DND-41 (cell line): ENCODE measurements around the gene OTC.

Experiments used
- ATAC-seq: fragments of 200-7000 bp; cut with Tn5 transposase; 3 replicates; pipeline ENCODE4 v1.9.1; 2021; ENCODE audit warnings: low read depth; ENCODE audit not compliant: insufficient read depth
- DNase-seq: peaks from one replicate; pipeline ENCODE4 v3.0.0-alpha.2; 2020
- H2AFZ ChIP-seq: 2 replicates; pipeline ENCODE4 v1.6.0; 2012; ENCODE audit warnings: low read depth, low read length
- H3K27ac ChIP-seq: 2 replicates; pipeline ENCODE4 v1.5.1; 2012; ENCODE audit warnings: low read length, inconsistent platforms
- H3K27me3 ChIP-seq: fragments of 200-600 bp; sonication (generic); 2 replicates; pipeline ENCODE4 v1.6.0; 2012; ENCODE audit warnings: low read length, mild to moderate bottlenecking, inconsistent platforms; ENCODE audit not compliant: insufficient read depth, poor library complexity
- H3K36me3 ChIP-seq: 2 replicates; pipeline ENCODE4 v1.5.1; 2012; ENCODE audit warnings: low read length, inconsistent platforms; ENCODE audit not compliant: insufficient read depth
- H3K4me1 ChIP-seq: 2 replicates; pipeline ENCODE4 v1.5.1; 2012; ENCODE audit warnings: mild to moderate bottlenecking, low read length; ENCODE audit not compliant: insufficient read depth
- H3K4me2 ChIP-seq: 2 replicates; pipeline ENCODE4 v1.6.0; 2012; ENCODE audit warnings: mild to moderate bottlenecking, moderate library complexity, low read length, inconsistent platforms; ENCODE audit not compliant: insufficient read depth
- H3K4me3 ChIP-seq, 2 experiments: fragments of 200-600 bp in 1 of 2; shearing (Covaris generic) in 1 of 2; 2 replicates each; pipeline ENCODE4 v1.5.1; 2012 to 2016; ENCODE audit warnings: inconsistent platforms in 2 of 2, low read length in 2 of 2, mild to moderate bottlenecking in 2 of 2, low read depth in 1 of 2, moderate library complexity in 1 of 2
- H3K79me2 ChIP-seq: 2 replicates; pipeline ENCODE4 v1.6.0; 2012; ENCODE audit warnings: low read length, inconsistent platforms; ENCODE audit not compliant: insufficient read depth
- H3K9ac ChIP-seq: 2 replicates; pipeline ENCODE4 v1.6.0; 2012; ENCODE audit warnings: low read depth, mild to moderate bottlenecking, inconsistent platforms, low read length, moderate library complexity
- H3K9me3 ChIP-seq: 2 replicates; pipeline ENCODE4 v1.5.1; 2012; ENCODE audit warnings: low read length, moderate library complexity, mild to moderate bottlenecking, inconsistent platforms; ENCODE audit not compliant: insufficient read depth, severe bottlenecking
- H4K20me1 ChIP-seq: 2 replicates; pipeline ENCODE4 v1.6.0; 2012; ENCODE audit warnings: low read length; ENCODE audit not compliant: insufficient read depth
- CTCF ChIP-seq: IDR thresholded peaks from 2 replicates; pipeline ENCODE4 v1.5.1; 2012; ENCODE audit warnings: borderline replicate concordance, low read length, moderate library complexity, mild to moderate bottlenecking; ENCODE audit not compliant: poor library complexity, severe bottlenecking; ENCODE audit errors: extremely low read depth
- EZH2 ChIP-seq: IDR thresholded peaks from 3 replicates; pipeline ENCODE4 v1.6.1; 2012; ENCODE audit warnings: borderline replicate concordance, low read depth, mild to moderate bottlenecking, moderate library complexity, low read length, inconsistent platforms; ENCODE audit not compliant: severe bottlenecking

The OTC gene

GRCh38 chrX:38400389-38400910 lies 48.0 kb downstream of the OTC start:
- Histone ChIP-seq H3K4me2 (no peak overlapping the region), H3K27ac (no peak overlapping the region), H2AFZ (no peak overlapping the region), H4K20me1 (no peaks in the 10 kb centered on the region), H3K4me3 (no peak overlapping the region), H3K9ac (no peak overlapping the region), H3K79me2 (no peaks in the 10 kb centered on the region), H3K36me3 (no peaks in the 10 kb centered on the region), H3K4me1 (no peaks in the 10 kb centered on the region), H3K9me3 (no peaks in the 10 kb centered on the region), H3K27me3 (no peaks in the 10 kb centered on the region)
- ATAC-seq = no peak
- TF ChIP-seq EZH2 = no peak
- TF ChIP-seq CTCF = no peak
- DNase-seq = no peak

- Histone ChIP-seq H3K79me2 (no peaks in the 10 kb centered on the region), H3K9me3 (no peaks in the 10 kb centered on the region), H3K4me3 (no peak overlapping the region), H2AFZ (no peak overlapping the region), H4K20me1 (no peaks in the 10 kb centered on the region), H3K9ac (no peak overlapping the region), H3K27ac (no peak overlapping the region), H3K4me2 (no peak overlapping the region), H3K36me3 (no peaks in the 10 kb centered on the region), H3K27me3 (no peaks in the 10 kb centered on the region), H3K4me1 (no peaks in the 10 kb centered on the region)
- no peak for DNase-seq
- TF ChIP-seq EZH2 (no peak), CTCF (no peak)
- ATAC-seq = no peak
These were observed 49.7 kb downstream of the OTC start for GRCh38 chrX:38402118-38402517.

- Histone ChIP-seq H3K9me3 (no peaks in the 10 kb centered on the region), H3K4me2 (no peak overlapping the region), H3K36me3 (no peaks in the 10 kb centered on the region), H3K9ac (no peak overlapping the region), H3K27me3 (no peaks in the 10 kb centered on the region), H2AFZ (no peak overlapping the region), H4K20me1 (no peaks in the 10 kb centered on the region), H3K79me2 (no peaks in the 10 kb centered on the region), H3K27ac (no peak overlapping the region), H3K4me1 (no peaks in the 10 kb centered on the region), H3K4me3 (no peak overlapping the region)
- TF ChIP-seq EZH2 (no peak), CTCF (no peak)
- DNase-seq (no peak), ATAC-seq (no peak)
These were observed 51.4 kb downstream of the OTC start for GRCh38 chrX:38403834-38404233.

DNA sequence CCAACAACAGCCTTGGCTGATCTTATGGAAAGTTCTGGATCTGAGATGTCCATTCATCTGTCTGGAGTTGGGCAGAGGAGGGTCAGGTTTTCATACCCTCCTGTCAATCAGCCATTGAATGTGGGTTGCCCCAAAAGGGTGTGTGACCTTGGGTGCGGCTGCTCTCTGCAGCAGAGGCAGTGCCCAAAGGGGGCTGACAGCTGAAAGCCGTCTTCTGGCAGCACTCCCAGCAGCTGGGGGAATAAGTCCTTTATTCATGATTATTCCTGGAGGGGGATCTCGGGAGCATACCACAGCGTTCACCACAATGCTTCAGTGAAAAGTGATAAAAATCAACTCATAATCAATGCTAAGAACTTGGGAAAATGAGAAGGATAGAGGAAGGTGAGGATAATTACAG lies 54.7 kb downstream of the OTC start:
- no peak overlapping the region for H3K9ac ChIP-seq
- H3K36me3 ChIP-seq = no peaks in the 10 kb centered on the region
- no peaks in the 10 kb centered on the region for H3K79me2 ChIP-seq
- H3K9me3 ChIP-seq = no peaks in the 10 kb centered on the region
- DNase-seq (no peak), ATAC-seq (no peak)
- H3K27me3 ChIP-seq = no peaks in the 10 kb centered on the region
- no peaks in the 10 kb centered on the region for H4K20me1 ChIP-seq
- H3K4me1 ChIP-seq = no peaks in the 10 kb centered on the region
- TF ChIP-seq EZH2 (no peak), CTCF (no peak)
- H3K4me3 ChIP-seq = no peak overlapping the region
- H3K4me2 ChIP-seq = no peak overlapping the region
- no peak overlapping the region for H3K27ac ChIP-seq
- H2AFZ ChIP-seq = no peak overlapping the region
